Mesothelial cell of epicardium (in vitro differentiated cells): ENCODE results near the gene RPL22. TPM values are rescaled to one million over a fixed set of nuclear protein-coding genes. Genes with fewer than 3 reads are reported as not detected.

ENCODE experiments used
- DNase-seq, 2 experiments: peaks; one replicate each; pipeline ENCODE4 v3.0.0; 2021; ENCODE audit warnings: low spot score in 2 of 2; ENCODE audit not compliant: unreplicated experiment in 2 of 2
- H3K27ac Mint-ChIP-seq: 2 replicates; pipeline ENCODE4 v1.8.0; 2021; ENCODE audit warnings: mixed read lengths
- H3K27me3 Mint-ChIP-seq: 2 replicates; pipeline ENCODE4 v1.8.0; 2021; ENCODE audit warnings: low read depth, mixed read lengths
- H3K36me3 Mint-ChIP-seq: 2 replicates; pipeline ENCODE4 v1.8.0; 2021; ENCODE audit warnings: mixed read lengths
- H3K4me1 Mint-ChIP-seq: 2 replicates; pipeline ENCODE4 v1.8.0; 2021; ENCODE audit warnings: mixed read lengths
- H3K4me3 Mint-ChIP-seq: 2 replicates; pipeline ENCODE4 v1.8.0; 2021; ENCODE audit warnings: mild to moderate bottlenecking, moderate library complexity, mixed read lengths
- H3K9me3 Mint-ChIP-seq: 2 replicates; pipeline ENCODE4 v1.8.0; 2021; ENCODE audit warnings: mixed read lengths
- CTCF ChIP-seq: fragments of 200-600 bp; sonication (generic); IDR thresholded peaks from one replicate; pipeline ENCODE4 v1.5.0; 2021; ENCODE audit warnings: antibody characterized with exemption; ENCODE audit not compliant: unreplicated experiment
- total RNA-seq: library from RNA; stranded (reverse); gene quantifications from 3 replicates; pipeline ENCODE4 v1.2.1, GENCODE V29; 2021

Gene RPL22
- total RNA-seq, 1 donor from 2014 or later, result 426 TPM

GRCh38 chr1:6198646-6199297 lies 623 bp downstream of the RPL22 start:
- Mint-ChIP-seq H3K4me3 (peak overlapping the region; percentile 83), H3K36me3 (peaks cover 16% of the 10 kb centered on the region), H3K4me1 (peaks cover 31% of the 10 kb centered on the region), H3K9me3 (no peaks in the 10 kb centered on the region), H3K27ac (peak overlapping the region; percentile 90), H3K27me3 (no peaks in the 10 kb centered on the region)
- DNase-seq, result no peak
- no peak for TF ChIP-seq CTCF

- H3K4me1 Mint-ChIP-seq, result peaks cover 31% of the 10 kb centered on the region
- DNase-seq, result no peak
- H3K27me3 Mint-ChIP-seq, result no peaks in the 10 kb centered on the region
- H3K9me3 Mint-ChIP-seq, result no peaks in the 10 kb centered on the region
- H3K4me3 Mint-ChIP-seq, result peak overlapping the region; percentile 83
- H3K27ac Mint-ChIP-seq, result peak overlapping the region; percentile 90
- peaks cover 18% of the 10 kb centered on the region for H3K36me3 Mint-ChIP-seq
- TF ChIP-seq CTCF, result no peak
Measured at GRCh38 chr1:6197746-6198427, 1.5 kb downstream of the RPL22 start.

GRCh38 chr1:6191968-6192367 lies 7.4 kb downstream of the RPL22 start:
- Mint-ChIP-seq H3K27me3 (no peaks in the 10 kb centered on the region), H3K4me1 (peaks cover 3% of the 10 kb centered on the region), H3K36me3 (peaks cover 25% of the 10 kb centered on the region), H3K4me3 (no peak overlapping the region), H3K27ac (no peak overlapping the region), H3K9me3 (no peaks in the 10 kb centered on the region)
- no peak for TF ChIP-seq CTCF
- no peak for DNase-seq

- Mint-ChIP-seq H3K9me3 (no peaks in the 10 kb centered on the region), H3K4me1 (peaks cover 15% of the 10 kb centered on the region), H3K36me3 (peaks cover 20% of the 10 kb centered on the region), H3K27ac (no peak overlapping the region), H3K4me3 (no peak overlapping the region), H3K27me3 (no peaks in the 10 kb centered on the region)
- no peak for DNase-seq
- no peak for TF ChIP-seq CTCF
Measured at GRCh38 chr1:6188466-6188865, 10.9 kb downstream of the RPL22 start.

- Mint-ChIP-seq H3K4me1 (peaks cover 26% of the 10 kb centered on the region), H3K27me3 (peaks cover 16% of the 10 kb centered on the region), H3K27ac (peak overlapping the region; percentile 80), H3K36me3 (peaks cover 15% of the 10 kb centered on the region), H3K9me3 (no peaks in the 10 kb centered on the region), H3K4me3 (no peak overlapping the region)
- no peak for DNase-seq
- peak; percentile 35 for TF ChIP-seq CTCF
Measured at GRCh38 chr1:6185635-6186382, 13.6 kb downstream of the RPL22 start.
